HG02798 (cell line): ENCODE measurements around the gene ZDHHC13.

ENCODE experiments used
- ATAC-seq: cut with Tn5 transposase; IDR thresholded peaks from one replicate; pipeline ENCODE4 v1.9.1; 2021; ENCODE audit warnings: mild to moderate bottlenecking; ENCODE audit not compliant: unreplicated experiment, poor library complexity

The ZDHHC13 gene

DNA sequence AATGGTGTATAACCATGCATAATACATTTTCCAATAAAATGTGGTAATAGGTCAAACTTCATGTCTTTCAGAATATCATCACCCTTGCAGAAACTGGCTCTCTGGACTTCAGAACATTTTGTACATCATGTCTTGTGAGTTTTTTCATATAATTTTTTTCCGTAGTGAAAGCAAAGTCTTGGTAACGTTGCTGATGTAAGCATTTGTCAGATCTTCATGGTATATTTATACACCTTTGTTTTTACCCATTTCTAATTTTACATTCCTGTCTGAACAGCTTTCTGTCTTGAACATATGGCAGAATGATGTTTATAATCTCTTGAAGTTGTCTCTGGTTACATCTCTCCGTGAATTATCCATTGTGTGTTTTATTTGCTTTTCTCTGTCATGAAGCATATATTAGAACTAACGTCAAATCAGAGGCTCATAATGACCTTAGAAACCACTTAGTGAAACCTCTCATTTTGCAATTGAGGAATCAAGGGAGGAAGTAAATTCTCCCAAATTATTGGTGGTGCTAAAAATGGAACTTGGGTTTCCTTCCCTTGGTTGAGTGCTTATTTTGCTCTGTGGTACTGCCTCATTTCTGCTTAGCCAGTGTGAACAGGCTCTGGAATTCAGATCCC is 47.4 kb downstream of the ZDHHC13 start:
- ATAC-seq = no peak

DNA sequence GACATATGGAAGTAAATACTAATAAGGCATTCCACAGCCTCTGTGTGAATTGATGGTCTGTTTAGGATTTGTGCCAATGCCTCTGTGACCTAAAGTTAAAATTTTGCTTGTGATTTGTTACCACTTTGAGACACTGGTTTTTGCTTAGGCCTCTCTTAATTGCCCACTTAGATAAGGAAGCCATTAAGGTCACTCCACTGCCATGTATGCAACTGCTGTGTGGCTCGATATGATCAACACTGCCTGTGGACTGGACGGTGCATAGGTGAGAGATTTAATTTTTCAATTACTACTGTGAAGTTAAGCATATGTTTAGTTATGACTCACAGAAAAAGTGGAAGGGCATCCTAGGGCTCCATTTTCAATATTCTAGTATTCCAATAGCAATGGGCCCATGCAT is 47.9 kb downstream of the ZDHHC13 start:
- ATAC-seq = no peak

DNA sequence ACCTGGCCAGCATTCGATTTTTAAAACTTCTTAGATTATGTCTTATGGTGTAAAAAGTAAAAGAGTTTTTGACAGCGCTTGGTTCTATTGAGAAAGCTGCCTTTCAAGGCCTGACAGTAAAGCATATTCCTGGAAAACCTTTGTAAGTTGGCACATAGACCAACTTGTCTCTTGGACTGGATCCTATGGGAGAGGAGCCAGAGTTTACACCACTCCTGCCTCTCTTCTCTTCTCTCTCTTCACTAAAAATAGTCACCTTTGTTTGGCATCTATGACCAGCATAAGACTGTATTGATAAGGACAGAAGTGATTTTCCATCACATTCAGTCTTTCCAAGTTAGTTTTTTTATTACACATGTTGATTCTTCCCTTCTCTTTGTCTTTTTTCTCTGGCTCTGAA is 51.1 kb downstream of the ZDHHC13 start:
- no peak for ATAC-seq

DNA sequence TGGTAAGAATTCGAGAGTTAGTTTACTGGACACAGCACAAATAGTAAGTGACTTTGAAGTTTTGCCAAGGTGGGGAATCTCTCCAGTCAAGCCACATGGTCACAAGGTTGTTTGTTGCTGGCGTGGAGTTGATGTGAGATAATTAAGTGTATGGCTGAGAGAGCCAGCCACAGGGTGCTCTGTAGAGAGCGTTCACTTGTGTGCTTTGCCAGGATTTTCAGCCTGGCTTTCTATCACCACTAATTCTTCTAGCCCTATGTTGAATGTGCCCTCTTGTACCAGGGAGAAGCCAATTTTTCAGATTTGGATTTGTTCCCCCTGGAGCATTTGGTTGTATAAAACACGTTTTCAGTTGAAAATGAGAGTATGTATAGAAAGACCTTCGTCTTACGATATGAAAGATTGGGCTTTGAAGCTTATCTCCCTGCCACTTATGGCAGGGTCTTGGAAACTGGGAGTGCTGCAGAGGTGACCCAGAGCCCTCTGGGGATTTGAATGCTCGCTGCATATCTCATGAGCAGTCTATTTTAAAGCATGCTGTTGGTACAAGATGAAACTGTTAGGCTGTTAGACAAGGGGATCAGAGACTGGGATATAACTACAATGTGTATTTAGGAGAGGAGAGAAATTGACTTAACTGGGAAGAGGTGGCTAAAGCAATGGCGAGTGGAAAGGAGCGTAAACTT is 56.2 kb downstream of the ZDHHC13 start:
- no peak for ATAC-seq

DNA sequence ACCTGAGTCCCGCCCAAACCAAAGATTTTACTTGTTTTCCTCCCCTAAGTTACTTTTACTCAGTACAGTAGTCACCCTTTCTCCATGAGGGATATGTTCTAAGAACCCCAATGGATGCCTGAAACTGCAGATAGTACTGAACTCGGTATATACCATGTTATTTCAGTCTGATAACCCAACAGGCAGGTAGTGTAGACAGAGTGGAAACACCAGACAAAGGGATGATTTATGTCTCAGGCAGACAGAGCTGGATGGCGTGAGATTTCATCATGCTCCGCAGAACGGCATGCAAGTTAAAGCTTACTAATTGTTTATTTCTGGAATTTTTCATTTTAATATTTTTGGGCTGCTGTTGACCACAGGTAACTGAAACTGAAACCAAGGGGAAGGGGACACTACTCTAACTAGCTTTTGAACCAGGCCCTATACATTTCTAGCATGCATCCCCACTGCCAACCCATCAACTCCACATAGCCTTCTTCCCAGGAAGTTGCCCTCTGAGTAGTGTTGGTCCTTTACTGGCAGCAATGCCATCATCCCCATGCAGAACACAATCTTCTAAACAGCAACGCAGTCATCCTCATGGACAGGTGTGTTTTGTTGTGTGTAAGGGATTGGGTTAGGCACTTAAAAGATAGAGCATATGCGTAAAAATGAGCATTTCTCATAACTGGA is 57.1 kb downstream of the ZDHHC13 start:
- ATAC-seq = no peak

DNA sequence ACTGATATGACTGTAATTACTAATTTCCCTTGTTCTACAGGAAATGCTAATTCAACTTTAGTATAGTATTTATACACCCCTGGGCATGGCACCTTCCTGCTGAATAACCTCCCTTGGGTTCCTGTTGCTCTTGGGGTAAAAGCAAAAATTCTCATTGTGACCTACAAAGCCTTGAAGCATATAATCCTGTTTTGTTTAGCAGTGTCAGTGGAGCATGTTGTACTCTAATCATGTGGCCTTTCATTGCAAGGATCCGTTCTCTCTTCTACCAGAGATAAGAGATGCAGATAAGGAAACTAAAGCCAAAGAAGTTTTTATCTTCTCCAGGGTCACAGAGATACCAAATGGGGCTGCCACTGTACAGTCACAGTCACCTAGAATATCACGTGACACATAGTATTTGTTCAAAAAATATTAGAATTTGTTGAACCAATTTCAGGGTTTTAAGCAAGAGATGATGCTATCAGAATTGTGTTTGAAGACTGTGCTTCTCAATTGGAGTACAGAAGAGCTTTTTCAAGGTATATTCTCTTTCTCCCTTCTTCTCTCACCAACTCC is 59.7 kb downstream of the ZDHHC13 start:
- ATAC-seq = no peak

DNA sequence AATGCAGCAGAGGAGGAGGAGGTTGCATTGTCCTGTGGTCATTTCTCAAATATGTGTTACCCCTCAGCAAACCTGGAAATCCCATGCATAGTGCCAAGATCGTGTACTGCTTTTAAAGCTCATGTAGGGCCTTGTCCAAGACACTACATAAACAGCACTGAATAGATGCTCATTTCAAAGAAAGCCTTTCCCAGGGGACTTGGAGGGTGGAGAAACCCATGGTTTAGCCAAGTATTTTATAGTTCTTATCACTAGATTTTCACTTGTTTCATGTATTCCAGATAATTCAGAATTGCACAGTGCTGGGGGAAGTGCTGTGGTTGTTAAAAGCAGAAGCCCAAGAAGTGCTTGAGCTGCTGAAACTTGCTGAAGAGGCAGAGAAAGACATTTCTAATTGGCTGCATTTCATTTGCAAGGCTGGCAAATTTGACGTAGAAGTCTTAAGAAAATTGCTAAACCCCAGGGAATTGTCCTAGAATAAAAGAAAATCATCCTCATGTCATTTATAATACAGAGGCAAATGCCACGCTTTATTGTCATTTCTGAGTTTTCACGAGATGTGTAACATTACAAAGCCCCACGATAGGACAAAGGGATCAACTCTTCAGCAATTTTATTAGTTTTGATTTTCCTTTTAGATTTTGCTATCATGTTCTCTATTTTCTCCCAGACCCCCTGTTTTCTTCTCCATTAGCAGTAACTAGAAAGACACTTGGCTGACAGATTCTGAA is 64.7 kb downstream of the ZDHHC13 start:
- ATAC-seq = no peak

DNA sequence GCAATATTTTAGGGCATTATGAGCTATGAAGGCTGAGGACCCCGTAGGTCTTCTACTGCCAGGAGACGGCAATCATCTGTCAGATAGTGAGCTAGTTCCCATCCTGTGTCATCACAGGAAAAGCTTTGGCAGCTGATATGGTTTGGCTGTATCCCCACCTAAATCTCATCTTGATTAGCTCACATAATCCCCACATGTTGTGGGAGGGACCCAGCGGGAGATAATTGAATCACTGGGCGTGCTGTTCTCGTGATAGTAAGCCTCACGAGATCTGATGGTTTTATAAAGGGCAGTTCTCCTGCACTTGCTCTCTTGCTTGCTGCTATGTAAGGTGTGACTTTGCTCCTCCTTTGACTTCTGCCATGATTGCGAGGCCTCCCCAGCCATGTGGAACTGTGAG is 66.7 kb downstream of the ZDHHC13 start:
- no peak for ATAC-seq

DNA sequence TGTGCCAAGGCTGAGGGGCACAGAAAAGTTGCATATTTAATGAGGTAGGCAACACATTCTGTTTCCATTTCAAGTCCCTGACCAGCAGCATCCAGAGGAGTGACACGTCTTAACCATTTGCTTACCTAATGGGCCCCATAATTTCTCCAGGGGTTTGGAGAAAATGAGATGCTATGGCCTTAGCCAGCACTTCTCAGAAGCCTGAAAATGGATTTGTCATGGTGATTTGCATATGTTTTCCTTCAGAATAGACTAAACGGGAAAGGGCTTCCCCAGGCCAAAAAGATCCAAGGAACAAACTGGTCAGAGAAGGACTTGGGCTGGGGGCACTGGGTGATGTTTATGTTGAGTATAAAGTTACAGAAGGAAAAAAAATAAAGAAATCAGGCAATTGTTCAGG is 68.1 kb downstream of the ZDHHC13 start:
- ATAC-seq = no peak

DNA sequence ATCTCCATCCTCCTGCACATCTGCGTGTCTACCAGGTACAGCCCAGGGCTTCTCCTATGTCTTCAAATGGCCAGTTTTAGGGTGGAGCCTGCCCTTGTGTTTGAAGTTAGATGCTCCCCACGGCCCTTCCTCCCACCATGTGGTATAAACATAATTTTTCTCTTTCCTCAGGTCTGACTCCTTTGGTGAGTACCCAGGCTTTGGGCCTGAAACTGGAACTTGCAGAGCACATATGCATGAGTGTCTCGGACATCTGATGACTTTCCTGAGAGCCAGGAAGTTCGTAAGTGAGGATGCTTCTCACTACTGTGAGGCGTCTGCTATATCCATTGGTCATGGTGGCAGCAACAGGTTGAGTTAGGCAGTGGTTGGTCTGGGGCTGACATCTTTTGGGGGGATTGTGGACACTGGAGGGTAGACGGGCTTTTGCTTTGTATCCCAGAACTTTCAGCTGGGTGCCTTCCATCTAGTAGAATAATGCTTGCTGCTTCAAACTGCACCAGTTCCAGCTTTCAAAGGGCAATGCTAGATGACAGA is 68.6 kb downstream of the ZDHHC13 start:
- no peak for ATAC-seq

DNA sequence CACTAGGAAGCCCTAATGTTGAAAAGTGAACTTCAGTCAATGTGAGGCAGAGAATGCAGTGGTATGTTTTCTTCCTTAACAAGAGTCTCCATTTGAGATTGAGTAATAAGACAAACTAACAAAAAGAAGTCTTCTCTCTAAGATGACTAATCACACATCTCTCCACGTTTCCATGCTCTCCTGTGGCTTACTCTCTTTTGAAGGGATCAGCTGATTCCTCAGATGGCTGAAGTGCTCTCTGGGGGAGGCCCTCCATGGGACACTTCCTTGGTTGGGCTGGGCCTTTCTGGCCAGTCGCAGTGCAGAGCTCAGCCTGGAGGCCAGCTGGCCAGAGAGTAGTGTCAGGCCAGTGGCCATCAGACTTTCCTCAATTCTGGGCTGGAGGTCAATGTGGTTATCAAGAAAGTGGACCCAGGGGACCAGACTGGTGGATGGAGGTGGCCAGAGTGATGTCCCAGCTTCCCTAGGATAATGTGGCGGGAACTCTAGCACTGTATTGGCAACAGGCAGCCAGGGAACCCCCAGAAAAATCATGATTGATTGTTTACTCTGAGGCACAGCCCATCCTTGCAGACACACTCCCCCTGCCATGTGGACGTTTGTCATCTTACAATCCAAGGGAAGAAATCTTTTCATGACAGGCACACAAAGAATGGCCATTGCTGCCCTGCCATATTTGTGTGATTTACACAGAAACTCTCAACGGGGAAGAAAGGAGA is 70.3 kb downstream of the ZDHHC13 start:
- no peak for ATAC-seq

DNA sequence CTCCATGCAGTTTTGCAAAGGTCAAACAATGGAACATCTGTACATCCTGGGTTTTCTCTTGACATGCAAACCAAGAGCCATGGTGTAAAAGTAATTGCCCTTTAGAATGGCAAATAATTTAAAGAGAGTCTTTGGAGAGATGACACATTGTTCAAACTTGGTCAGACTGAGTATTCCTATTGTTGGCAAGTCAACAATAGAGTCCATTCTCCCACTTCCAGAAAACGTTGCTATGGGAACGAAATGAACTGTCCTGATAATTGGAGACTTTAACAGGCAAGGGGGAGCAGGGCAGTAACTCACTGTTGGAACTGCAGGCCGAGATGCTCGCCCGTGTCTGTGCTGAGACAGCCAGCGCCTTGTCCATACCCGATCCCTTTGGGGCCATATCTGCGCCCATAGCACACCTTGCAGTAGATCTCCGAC is 70.9 kb downstream of the ZDHHC13 start:
- no peak for ATAC-seq

DNA sequence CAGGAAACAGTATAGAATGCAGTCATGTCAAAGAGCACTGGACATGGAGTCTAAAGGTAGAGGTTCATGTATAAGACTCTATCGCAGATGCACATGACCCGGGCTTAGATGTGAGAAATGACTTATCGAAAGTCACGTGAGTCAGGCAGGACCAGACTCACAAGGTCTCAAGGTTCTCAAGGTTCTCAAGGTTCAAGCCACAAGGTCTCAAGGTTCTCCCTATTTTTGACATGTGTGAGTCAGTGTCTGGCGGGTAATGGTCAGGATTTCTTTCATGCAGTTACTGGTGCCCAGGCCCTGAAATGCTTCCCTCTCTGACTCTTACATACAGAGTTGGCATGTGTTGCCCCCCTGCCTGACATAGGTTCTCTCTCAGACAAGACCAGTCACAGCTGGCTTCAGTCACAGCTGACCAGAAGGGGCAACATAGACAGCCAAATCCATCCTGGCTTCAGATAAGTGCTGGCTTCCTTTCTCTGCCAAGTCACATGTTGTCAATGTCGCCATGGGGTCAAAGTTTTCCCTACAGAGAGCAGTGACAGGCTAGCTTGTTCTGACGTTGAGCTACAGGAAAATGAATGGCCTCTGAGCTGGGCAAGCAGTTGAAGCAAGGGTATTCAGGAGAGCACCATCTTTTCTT is 74.7 kb downstream of the ZDHHC13 start:
- no peak for ATAC-seq

DNA sequence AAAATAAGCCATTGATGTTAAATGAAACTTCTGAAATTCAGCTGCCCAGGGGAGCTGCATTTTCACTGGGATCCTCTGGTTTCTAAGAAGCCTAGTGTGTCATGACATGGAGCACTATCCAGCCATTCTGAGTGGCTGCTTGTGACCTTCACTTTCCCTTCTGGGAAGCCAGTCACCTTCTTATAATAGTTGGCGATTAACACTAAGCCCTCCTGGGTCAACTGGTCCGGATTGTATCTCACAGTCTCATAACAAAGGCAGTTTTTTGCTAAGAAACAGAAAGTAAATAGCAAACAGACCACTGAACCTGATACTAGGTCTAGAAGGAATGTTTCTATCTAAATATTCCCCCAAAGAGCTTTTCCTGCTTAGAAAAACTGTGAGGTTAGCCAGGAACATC is 76.9 kb downstream of the ZDHHC13 start:
- ATAC-seq = no peak

DNA sequence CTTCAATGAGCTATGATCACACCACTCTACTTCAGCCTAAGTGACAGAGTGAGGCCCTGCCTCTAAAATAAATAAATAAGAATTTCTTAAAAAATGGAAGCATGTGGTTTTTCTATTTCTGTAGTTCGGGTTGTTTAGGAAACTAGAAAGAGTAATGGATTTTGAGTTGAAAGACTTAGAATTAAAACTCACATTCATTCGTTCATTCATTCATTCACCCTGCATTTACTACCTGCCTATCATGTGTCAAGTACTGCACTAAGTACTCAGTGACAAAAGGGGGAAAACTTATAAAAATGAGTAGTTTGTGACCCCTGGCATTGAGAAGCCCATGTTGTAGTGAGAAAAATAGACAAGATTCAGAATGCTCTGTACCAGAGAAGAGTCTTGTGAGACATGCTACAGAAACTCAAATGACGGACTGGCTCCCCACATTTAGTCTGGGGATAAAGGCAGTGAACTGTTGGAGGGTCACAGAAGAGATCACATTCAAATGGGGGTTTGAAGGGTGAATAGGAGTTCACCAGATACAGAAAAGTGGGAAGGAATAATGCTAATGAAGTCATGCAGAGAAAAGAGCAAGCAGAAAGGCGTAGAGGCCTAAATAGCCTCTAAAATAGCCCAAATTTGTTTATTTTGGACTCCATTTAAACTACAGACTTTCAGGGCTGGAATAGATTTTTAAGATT is 77.8 kb downstream of the ZDHHC13 start:
- ATAC-seq = no peak

DNA sequence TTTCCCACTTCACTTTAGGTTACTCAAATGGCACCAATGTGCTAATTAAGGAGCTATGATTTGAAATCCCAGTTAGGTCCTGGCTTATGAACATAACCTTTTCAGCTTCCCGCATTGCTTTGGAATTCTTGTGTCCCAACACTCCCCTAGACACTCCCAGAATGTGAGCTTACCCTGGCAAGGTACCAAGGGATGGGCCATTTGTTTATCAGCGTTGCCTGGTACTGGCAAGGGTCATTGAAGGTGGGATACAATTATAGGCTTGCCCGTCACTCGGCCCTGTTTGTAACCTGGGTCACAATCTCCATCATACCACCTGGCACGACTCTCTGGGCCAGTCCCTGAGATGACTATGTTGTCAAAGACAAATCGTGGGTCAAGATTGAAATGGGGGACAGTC is 79.5 kb downstream of the ZDHHC13 start:
- ATAC-seq = no peak

DNA sequence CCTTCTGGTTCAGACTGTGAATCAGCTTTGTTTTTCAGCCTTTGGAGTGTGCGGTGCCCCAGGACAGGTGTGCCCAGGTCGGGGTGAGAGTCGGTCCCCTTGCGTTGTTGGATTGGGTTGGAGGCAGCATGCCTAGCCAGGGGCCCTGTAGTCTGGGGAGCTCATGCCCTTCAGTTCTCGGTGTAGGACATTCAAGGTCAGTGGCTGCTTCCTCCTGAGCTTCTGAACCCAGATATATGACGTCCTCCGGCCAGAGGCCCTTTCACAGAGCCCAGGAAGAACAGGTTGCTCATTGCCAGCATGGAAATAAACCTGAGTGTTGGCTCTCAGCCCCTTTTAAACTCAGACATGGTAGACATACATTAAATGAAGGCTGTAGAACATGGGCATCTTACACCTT is 82.1 kb downstream of the ZDHHC13 start:
- no peak for ATAC-seq

DNA sequence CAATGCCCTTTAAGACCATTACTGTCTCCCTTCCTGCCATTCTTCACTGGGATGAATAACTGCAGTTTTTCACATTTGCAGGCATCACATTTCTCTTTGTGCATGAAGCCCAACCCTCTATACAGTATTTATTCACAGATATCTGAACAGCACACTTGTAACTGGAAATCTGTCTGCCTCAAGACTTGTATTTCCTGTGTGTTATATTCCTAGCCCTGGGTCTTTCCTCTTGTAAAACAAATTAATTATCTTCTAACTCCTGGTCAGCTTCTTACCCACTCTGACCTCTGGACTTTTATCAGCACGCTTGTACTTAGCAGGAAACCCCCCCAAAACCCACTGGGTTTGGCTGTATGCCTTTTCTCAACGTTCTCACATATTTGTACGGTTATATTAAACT is 82.8 kb downstream of the ZDHHC13 start:
- ATAC-seq = no peak
